GM18505 (cell line): Measurements from ENCODE around the gene UQCR10.
"Not testable (repeated sequence)": the region's sequence is repeated elsewhere in the genome, so short reads cannot be mapped to it uniquely, and the experiment has no call there.

Experiments used
- ATAC-seq: cut with Tn5 transposase; IDR thresholded peaks from one replicate; pipeline ENCODE4 v1.9.1; 2021; ENCODE audit not compliant: unreplicated experiment
- POLR2A ChIP-seq: IDR thresholded peaks from 4 replicates; pipeline ENCODE4 v1.6.1; 2011; ENCODE audit warnings: borderline replicate concordance; ENCODE audit not compliant: insufficient read depth, insufficient read length; ENCODE audit errors: extremely low read depth

Gene UQCR10

GRCh38 chr22:29742326-29742725 lies 24.8 kb upstream of the UQCR10 start:
- no peak for ATAC-seq
- TF ChIP-seq POLR2A, result no peak

DNA sequence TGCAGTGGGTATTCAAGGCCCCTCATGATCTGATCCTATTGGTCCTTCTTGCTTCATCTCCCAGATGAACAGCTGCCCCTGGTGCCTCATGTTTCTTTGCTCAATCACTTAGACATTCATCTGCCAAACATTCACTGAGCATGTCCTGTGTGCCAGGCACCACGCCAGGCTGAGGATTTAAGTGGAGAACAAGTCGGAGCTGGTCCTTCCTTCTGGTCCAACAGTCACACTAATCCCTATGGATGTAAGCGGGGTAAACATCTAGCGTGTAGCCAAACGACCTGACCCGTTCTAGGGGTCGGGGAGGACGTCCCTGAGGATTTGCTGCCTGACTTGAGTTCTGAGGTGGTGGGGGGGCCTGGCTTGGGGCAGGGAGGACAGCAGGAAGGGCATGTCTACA lies 22.3 kb upstream of the UQCR10 start:
- no peak for ATAC-seq

DNA sequence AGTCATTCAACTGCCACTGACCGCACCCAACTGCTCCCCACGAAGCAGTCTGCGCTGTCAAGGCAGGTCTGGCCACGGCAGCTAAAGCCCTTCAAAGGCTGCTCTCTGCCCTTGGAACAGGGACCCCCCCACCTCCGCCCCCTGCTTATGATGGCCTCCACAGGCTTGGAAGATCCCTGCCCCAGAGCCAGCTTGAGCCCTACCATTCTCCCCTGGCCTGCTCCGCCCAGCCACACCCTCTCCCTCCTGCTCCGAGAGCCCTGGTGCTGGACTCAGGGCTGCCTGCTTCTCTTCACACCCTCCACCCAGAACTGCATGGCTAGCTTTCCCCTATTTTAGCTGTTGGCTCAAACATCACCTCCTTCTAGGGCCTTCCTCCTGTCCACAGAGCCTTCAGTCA lies 19.3 kb upstream of the UQCR10 start:
- ATAC-seq, result no peak
- no peak for TF ChIP-seq POLR2A

More for the DNA sequence above, 22.3 kb upstream of the UQCR10 start:
- TF ChIP-seq POLR2A, result no peak

DNA sequence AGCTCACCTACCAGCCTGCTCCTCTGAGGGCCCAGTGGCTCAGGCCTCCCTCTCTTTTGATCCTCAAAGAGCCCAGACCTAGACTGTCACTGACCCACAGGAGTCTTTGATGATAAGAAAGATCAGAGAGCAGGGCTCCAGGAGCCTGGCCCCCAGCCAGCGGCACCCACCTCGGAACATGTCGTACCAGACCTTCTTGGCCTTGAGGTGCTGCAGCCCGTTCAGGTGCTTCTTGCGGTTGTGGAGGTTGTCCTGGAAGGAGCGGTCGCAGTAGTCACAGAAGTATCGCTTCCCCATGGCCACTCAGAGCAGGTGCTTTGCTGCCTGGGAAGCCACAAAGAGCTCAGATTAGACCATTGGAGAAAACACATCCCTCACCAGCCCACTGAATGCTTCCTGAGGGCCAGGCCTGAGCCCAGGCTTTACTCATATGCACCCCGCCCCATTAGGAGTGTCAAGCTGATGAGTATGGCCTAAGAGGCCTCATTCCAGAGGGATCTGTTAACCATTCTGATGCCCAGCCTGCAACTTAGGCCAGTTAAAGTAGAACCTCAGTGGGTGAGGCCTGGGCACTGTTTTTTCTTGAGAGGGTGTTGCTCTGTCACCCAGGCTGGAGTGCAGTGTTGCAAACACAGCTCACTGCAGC lies 18.8 kb upstream of the UQCR10 start:
- TF ChIP-seq POLR2A, result no peak
- no peak for ATAC-seq

- no peak for TF ChIP-seq POLR2A
- no peak for ATAC-seq
Measured at GRCh38 chr22:29750029-29750428, 17.1 kb upstream of the UQCR10 start.

GRCh38 chr22:29750559-29751538 lies 16.3 kb upstream of the UQCR10 start:
- TF ChIP-seq POLR2A, result no peak
- ATAC-seq, result no peak

DNA sequence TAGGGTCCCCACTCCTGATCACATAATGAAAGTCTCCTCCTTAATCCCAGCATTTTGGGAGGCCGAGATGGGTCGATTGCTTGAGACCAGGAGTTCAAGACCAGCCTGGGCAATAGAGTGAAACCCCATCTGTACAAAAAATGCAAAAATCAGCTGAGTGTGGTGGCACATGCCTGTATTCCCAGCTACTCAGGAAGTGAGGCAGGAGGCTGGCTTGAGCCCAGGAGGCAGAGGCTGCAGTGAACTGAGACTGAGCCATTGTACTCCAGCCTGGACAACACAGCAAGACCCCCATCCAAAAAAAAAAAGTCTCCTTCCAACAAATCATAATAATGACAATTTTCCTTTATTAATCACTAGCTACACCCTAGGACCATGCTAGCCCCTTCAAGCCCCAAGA lies 15.5 kb upstream of the UQCR10 start:
- no peak for TF ChIP-seq POLR2A
- ATAC-seq, result no peak

DNA sequence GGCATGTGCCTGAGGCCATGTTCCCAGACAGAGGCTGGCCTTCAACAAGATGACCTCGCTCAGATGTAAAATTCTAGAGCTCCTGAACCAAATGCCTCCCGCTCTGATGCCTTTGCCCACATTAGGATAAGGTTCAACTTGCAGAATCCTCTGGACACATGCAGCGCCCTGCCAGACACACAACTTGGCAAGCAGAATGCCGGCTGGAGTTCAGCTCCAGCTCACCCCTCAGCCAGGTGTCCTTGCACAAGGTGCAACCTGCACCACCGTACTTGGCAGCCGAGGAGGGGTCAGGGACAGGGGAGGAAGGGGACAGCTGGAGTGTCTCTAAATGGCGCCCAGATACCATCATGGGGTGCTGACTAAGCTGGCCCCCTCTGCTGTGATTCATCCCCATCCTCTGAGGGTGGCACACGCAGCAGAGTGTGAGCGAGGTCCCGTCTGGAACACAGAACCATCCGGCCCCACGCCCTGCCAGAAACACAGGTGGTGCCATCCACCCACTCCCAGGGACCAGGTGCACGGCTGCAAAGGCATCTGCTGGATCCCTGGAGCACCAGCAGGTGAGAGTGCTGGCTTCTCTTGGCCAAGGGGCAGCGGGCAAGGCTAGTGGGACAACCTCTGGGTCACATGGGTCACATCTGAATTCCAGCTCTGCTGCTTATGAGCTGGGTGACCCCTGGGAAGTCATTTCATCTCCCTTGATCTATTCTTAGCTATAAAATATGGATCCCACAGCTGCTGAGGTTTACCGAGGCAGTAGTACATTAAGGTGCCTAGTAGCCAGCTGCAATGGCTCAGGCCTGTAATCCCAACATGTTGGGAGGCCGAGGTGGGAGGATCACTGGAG lies 13.1 kb upstream of the UQCR10 start:
- no peak for ATAC-seq
- no peak for TF ChIP-seq POLR2A

DNA sequence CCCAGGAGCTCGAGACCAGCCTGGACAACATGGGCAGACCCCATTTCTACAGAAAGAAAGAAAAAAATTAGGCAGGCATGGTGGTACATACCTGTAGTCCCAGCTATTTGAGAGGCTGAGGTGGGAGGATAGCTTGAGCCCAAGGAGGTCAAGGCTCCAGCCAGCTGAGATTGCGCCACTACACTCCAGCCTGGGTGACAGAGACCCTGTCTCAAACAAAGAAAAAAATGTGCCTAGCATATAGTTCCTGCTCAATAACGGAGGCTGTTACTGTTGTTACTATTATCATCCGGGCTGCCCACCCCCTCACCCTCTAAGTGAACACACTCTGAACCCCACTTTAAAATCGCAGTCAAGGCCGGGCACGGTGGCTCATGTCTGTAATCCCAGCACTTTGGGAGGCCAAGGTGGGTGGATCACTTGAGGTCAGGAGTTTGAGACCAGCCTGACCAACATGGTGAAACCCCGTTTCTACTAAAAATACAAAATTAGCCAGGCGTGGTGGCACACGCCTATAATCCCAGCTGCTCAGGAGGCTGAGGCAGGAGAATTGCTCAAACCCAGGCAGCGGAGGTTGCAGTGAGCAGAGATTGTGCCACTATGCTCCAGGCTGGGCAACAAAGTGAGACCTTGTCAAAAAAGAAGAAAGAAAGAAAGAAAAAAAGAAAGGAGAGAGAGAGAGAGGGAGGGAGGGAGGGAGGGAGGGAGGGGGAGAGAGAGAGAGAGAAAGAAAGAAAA lies 12.3 kb upstream of the UQCR10 start:
- ATAC-seq, result not testable (repeated sequence)

DNA sequence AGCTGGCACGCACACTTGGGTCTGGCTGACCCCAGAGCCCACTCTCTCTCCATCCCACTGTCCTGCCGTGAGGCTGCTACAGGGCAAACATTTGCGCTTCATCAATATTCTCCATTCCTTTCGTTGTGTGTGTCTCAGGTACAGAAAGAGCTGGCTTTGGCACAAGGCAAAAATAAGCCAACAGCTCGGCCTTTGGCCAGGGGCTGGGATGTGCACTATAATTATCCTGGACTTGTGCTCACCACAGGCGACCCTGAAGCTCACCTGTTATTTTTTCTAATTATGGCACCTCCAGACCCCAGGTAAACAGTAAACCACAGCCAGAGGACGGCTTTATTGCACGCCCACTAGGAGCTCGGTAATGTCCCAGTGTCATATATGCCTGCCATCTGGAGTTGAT lies 11.3 kb upstream of the UQCR10 start:
- ATAC-seq, result no peak
- no peak for TF ChIP-seq POLR2A

GRCh38 chr22:29756341-29756740 lies 10.8 kb upstream of the UQCR10 start:
- no peak for TF ChIP-seq POLR2A
- no peak for ATAC-seq

GRCh38 chr22:29757096-29757495 lies 10.1 kb upstream of the UQCR10 start:
- no peak for TF ChIP-seq POLR2A
- ATAC-seq, result no peak
